HCT116 (cell line): ENCODE results near the gene LTB. TPM values are rescaled to one million over a fixed set of nuclear protein-coding genes. Genes with fewer than 3 reads are reported as not detected.

Source experiments
- ATAC-seq: fragments of 200-7000 bp; cut with Tn5 transposase; 2 replicates; pipeline ENCODE4 v1.9.1; 2020; ENCODE audit warnings: mild to moderate bottlenecking, moderate library complexity
- BruUV-seq: library from RNA; stranded (reverse); fragments of 400-500 nt; replicated peaks from 2 replicates; lab custom pipeline; 2021; lab: Mats Ljungman, UMichigan
- CTCF ChIA-PET: fragments of 300-600 bp; sonication (Branson Sonifier 250); formaldehyde crosslinking; loops from one replicate; lab custom pipeline; 2021; ENCODE audit warnings: antibody characterized with exemption; lab: Charles Lee
- POLR2A ChIA-PET: fragments of 300-600, 350-600 bp; sonication (Branson Sonifier 250); formaldehyde crosslinking; loops from one replicate; lab custom pipeline; 2021; ENCODE audit warnings: antibody characterized with exemption; lab: Charles Lee
- RAD21 ChIA-PET, 2 experiments: fragments of 300-600 bp; sonication (Branson Sonifier 250); formaldehyde crosslinking; loops; one replicate each; lab custom pipeline; 2023; ENCODE audit warnings: low total read pairs in 2 of 2; ENCODE audit not compliant: uncharacterized antibody in 2 of 2, unreplicated experiment in 2 of 2, low non-redundant PET in 1 of 2; lab: Charles Lee
- DNase-seq: peaks from one replicate; pipeline ENCODE4 v3.0.0-alpha.2; 2010; ENCODE audit warnings: low read depth, low spot score
- H2AFZ ChIP-seq: fragments of 200-600 bp; shearing (Covaris generic), sonication (generic); 2 replicates; pipeline ENCODE4 v1.6.1; 2017; ENCODE audit warnings: low read depth, mixed run types, mixed read lengths, antibody characterized with exemption, low read length; ENCODE audit not compliant: poor library complexity, severe bottlenecking
- H3K27ac ChIP-seq: 2 replicates; pipeline ENCODE4 v1.5.1; 2012; ENCODE audit warnings: low read depth, low read length
- H3K27me3 ChIP-seq: fragments of 200-600 bp; sonication (generic); 2 replicates; pipeline ENCODE4 v1.6.1; 2016; ENCODE audit warnings: mixed run types, low read length, mixed read lengths; ENCODE audit not compliant: insufficient read depth
- H3K36me3 ChIP-seq, 2 experiments: fragments of 200-500 bp in 1 of 2; fragments of 200-600 bp in 1 of 2; sonication (Bioruptor generic) in 1 of 2; sonication (generic) in 1 of 2; 2 replicates each; pipeline versions ENCODE4 v1.5.1 to v1.6.1; 2014 to 2016; ENCODE audit warnings: low read length in 2 of 2, inconsistent platforms in 1 of 2, mixed read lengths in 1 of 2, mixed run types in 1 of 2; ENCODE audit not compliant: insufficient read depth in 2 of 2, control insufficient read depth in 1 of 2
- H3K4me1 ChIP-seq, 2 experiments: fragments of 200-600 bp in 1 of 2; sonication (generic) in 1 of 2; 2 replicates each; pipeline versions ENCODE4 v1.5.1 to v1.6.1; 2012 to 2017; ENCODE audit warnings: low read length in 2 of 2, inconsistent platforms in 1 of 2, mild to moderate bottlenecking in 1 of 2, mixed read lengths in 1 of 2, mixed run types in 1 of 2, moderate library complexity in 1 of 2; ENCODE audit not compliant: insufficient read depth in 2 of 2, control insufficient read depth in 1 of 2
- H3K4me2 ChIP-seq: fragments of 200-600 bp; sonication (generic); 2 replicates; pipeline ENCODE4 v1.6.1; 2017; ENCODE audit warnings: mixed run types, low read length, mixed read lengths
- H3K4me3 ChIP-seq, 2 experiments: fragments of 200-600 bp in 1 of 2; sonication (generic) in 1 of 2; replicated peaks in 1 of 2; 2 replicates each; pipeline ENCODE4 v1.5.1; 2011 to 2016; ENCODE audit warnings: low read length in 2 of 2, control low read depth in 1 of 2, low read depth in 1 of 2, mild to moderate bottlenecking in 1 of 2, mixed read lengths in 1 of 2, mixed run types in 1 of 2
- H3K79me2 ChIP-seq: fragments of 200-600 bp; sonication (generic); 2 replicates; pipeline ENCODE4 v1.6.1; 2017; ENCODE audit warnings: mild to moderate bottlenecking, mixed run types, low read length, moderate library complexity, mixed read lengths; ENCODE audit not compliant: insufficient read depth
- H3K9ac ChIP-seq: fragments of 200-600 bp; sonication (generic); 2 replicates; pipeline ENCODE4 v1.6.1; 2016; ENCODE audit warnings: low read length, mixed read lengths
- H3K9me2 ChIP-seq: fragments of 200-600 bp; sonication (generic), shearing (Covaris generic); 2 replicates; pipeline ENCODE4 v1.6.1; 2017; ENCODE audit warnings: mixed run types, mild to moderate bottlenecking, moderate library complexity; ENCODE audit not compliant: insufficient read depth
- H3K9me3 ChIP-seq, 2 experiments: fragments of 200-500 bp in 1 of 2; fragments of 200-600 bp in 1 of 2; sonication (Bioruptor generic) in 1 of 2; sonication (generic) in 1 of 2; 2 replicates each; pipeline ENCODE4 v1.6.1; 2014 to 2017; ENCODE audit warnings: low read length in 2 of 2, mixed read lengths in 2 of 2, inconsistent platforms in 1 of 2, low read depth in 1 of 2, mild to moderate bottlenecking in 1 of 2, mixed run types in 1 of 2, moderate library complexity in 1 of 2; ENCODE audit not compliant: control insufficient read depth in 1 of 2, insufficient read depth in 1 of 2
- H4K20me1 ChIP-seq: fragments of 200-600 bp; sonication (generic), shearing (Covaris generic); 2 replicates; pipeline ENCODE4 v1.6.1; 2017; ENCODE audit warnings: mixed run types, mild to moderate bottlenecking, moderate library complexity; ENCODE audit not compliant: insufficient read depth
- ATF3 ChIP-seq: IDR thresholded peaks from 2 replicates; pipeline ENCODE4 v1.6.1; 2012
- EGR1 ChIP-seq: IDR thresholded peaks from 2 replicates; pipeline ENCODE4 v1.6.1; 2012; ENCODE audit warnings: low read depth
- EZH2 ChIP-seq: fragments of 200-600 bp; sonication (generic); IDR thresholded peaks from 2 replicates; pipeline ENCODE4 v1.6.1; 2017; ENCODE audit warnings: antibody characterized with exemption, mixed run types
- EZH2phosphoT487 ChIP-seq: fragments of 200-600 bp; IDR thresholded peaks from 2 replicates; pipeline ENCODE4 v1.6.1; 2018; ENCODE audit warnings: antibody characterized with exemption, borderline replicate concordance
- FOSL1 ChIP-seq: IDR thresholded peaks from 2 replicates; pipeline ENCODE4 v1.6.1; 2012; ENCODE audit warnings: low read depth
- JUND ChIP-seq: IDR thresholded peaks from 2 replicates; pipeline ENCODE4 v1.6.1; 2012
- MAX ChIP-seq: IDR thresholded peaks from 2 replicates; pipeline ENCODE4 v1.6.1; 2012
- POLR2A ChIP-seq: IDR thresholded peaks from 2 replicates; pipeline ENCODE4 v1.7.0; 2011; ENCODE audit warnings: borderline replicate concordance; ENCODE audit not compliant: insufficient read depth, insufficient read length; ENCODE audit errors: extremely low read depth
- POLR2AphosphoS5 ChIP-seq: IDR thresholded peaks from 2 replicates; pipeline ENCODE4 v1.6.1; 2011; ENCODE audit warnings: mild to moderate bottlenecking, low read depth, low read length, moderate library complexity
- RAD21 ChIP-seq: IDR thresholded peaks from 2 replicates; pipeline ENCODE4 v1.6.1; 2012; ENCODE audit warnings: low read depth, mild to moderate bottlenecking
- REST ChIP-seq: IDR thresholded peaks from 2 replicates; pipeline ENCODE4 v1.6.1; 2012; ENCODE audit warnings: low read depth
- SP1 ChIP-seq: IDR thresholded peaks from 2 replicates; pipeline ENCODE4 v1.6.1; 2012; ENCODE audit warnings: low read depth
- TCF7L2 ChIP-seq: IDR thresholded peaks from 2 replicates; pipeline ENCODE4 v1.7.0; 2011; ENCODE audit warnings: borderline replicate concordance, inconsistent platforms; ENCODE audit not compliant: insufficient read depth, insufficient read length; ENCODE audit errors: extremely low read depth
- ZBTB33 ChIP-seq: IDR thresholded peaks from 2 replicates; pipeline ENCODE4 v1.6.1; 2011; ENCODE audit warnings: mild to moderate bottlenecking, low read length, moderate library complexity; ENCODE audit not compliant: insufficient replicate concordance; ENCODE audit errors: extremely low read depth
- intact Hi-C: fragments of 100-400 bp; cut with micrococcal nuclease; formaldehyde crosslinking; loops from 2 replicates; pipeline ENCODE4 v1.10.0; 2022
- total RNA-seq: library from RNA; stranded (reverse); gene quantifications from one replicate; pipeline ENCODE4 v1.2.1, GENCODE V29; 2021; ENCODE audit not compliant: unreplicated experiment

Gene LTB
- total RNA-seq, 1 experiment from 2014 or later: 0.64 TPM

GRCh38 chr6:31573239-31574105 lies 8.8 kb downstream of the LTB start:
- TF ChIP-seq REST (no peak), ATF3 (no peak), MAX (no peak), POLR2A (no peak), TCF7L2 (no peak), JUND (no peak), POLR2AphosphoS5 (no peak), EGR1 (no peak), FOSL1 (no peak), EZH2 (no peak), SP1 (no peak), RAD21 (no peak), ZBTB33 (no peak), EZH2phosphoT487 (no peak)
- Histone ChIP-seq H3K27ac (no peak overlapping the region), H3K36me3 (no peaks in the 10 kb centered on the region), H2AFZ (no peak overlapping the region), H3K27me3 (no peaks in the 10 kb centered on the region), H3K4me2 (no peak overlapping the region), H3K9me2 (no peaks in the 10 kb centered on the region), H3K4me1 (0 out of 4 replicates have a peak, but pooled peaks cover 0 to 3% of the 10 kb centered on the region in 2 experiments), H3K79me2 (no peaks in the 10 kb centered on the region), H4K20me1 (no peaks in the 10 kb centered on the region), H3K9ac (no peak overlapping the region), H3K9me3 (no peaks in the 10 kb centered on the region), H3K4me3 (no peak overlapping the region)
- BruUV-seq: no TSS peak
- CTCF ChIA-PET: no interaction called here
- ATAC-seq (no peak), DNase-seq (no peak)
- RAD21 ChIA-PET: no interaction called here
- intact Hi-C loops: no loop called here
- POLR2A ChIA-PET: no interaction called here
